GM18511 (cell line): ENCODE results near the gene GBP7.
A peak's percentile ranks its signal among the peaks of the same experiment; 100 is the strongest.
"Not testable (repeated sequence)": the region's sequence is repeated elsewhere in the genome, so short reads cannot be mapped to it uniquely, and the experiment has no call there.

ENCODE experiments used
- ATAC-seq: cut with Tn5 transposase; IDR thresholded peaks from one replicate; pipeline ENCODE4 v1.9.1; 2021; ENCODE audit warnings: mild to moderate bottlenecking, moderate library complexity; ENCODE audit not compliant: unreplicated experiment

GBP7 gene

GRCh38 chr1:89175601-89176256, at the start of gene GBP7:
Gene GBP7, minus strand, starts transcription at chr1:89176003. Its CDS starts 4,068 bp downstream, at chr1:89171935.
- ATAC-seq, result no peak

GRCh38 chr1:89221341-89221740, 45.5 kb upstream of the GBP7 start:
- ATAC-seq, result no peak

GRCh38 chr1:89219851-89220250, 44.0 kb upstream of the GBP7 start:
- ATAC-seq, result not testable (repeated sequence)

GRCh38 chr1:89218941-89219340, 43.1 kb upstream of the GBP7 start:
- ATAC-seq, result not testable (repeated sequence)

GRCh38 chr1:89213347-89213746, 37.5 kb upstream of the GBP7 start:
- no peak for ATAC-seq

- ATAC-seq, result no peak
Measured at GRCh38 chr1:89211035-89211634, 35.3 kb upstream of the GBP7 start.

- no peak for ATAC-seq
Measured at GRCh38 chr1:89206373-89206772, 30.6 kb upstream of the GBP7 start.

- no peak for ATAC-seq
Measured at GRCh38 chr1:89203166-89203565, 27.4 kb upstream of the GBP7 start.

- ATAC-seq, result peak; percentile 88
Measured at GRCh38 chr1:89201106-89201794, 25.4 kb upstream of the GBP7 start.

GRCh38 chr1:89200663-89201062, 24.9 kb upstream of the GBP7 start:
- no peak for ATAC-seq

- ATAC-seq, result no peak
Measured at GRCh38 chr1:89199525-89200031, 23.8 kb upstream of the GBP7 start.

- peak; percentile 45 for ATAC-seq
Measured at GRCh38 chr1:89198491-89199072, 22.8 kb upstream of the GBP7 start, which contains the start of gene GBP4. Gene GBP4, minus strand, starts transcription at chr1:89198942. Its CDS starts 108 bp downstream, at chr1:89198834.

- no peak for ATAC-seq
Measured at GRCh38 chr1:89198081-89198480, 22.3 kb upstream of the GBP7 start.

- no peak for ATAC-seq
Measured at GRCh38 chr1:89195476-89195875, 19.7 kb upstream of the GBP7 start.

- ATAC-seq, result no peak
Measured at GRCh38 chr1:89191314-89191713, 15.5 kb upstream of the GBP7 start.

- ATAC-seq, result no peak
Measured at GRCh38 chr1:89190017-89190416, 14.2 kb upstream of the GBP7 start.

GRCh38 chr1:89179343-89179742, 3.5 kb upstream of the GBP7 start:
- no peak for ATAC-seq

- no peak for ATAC-seq
Measured at GRCh38 chr1:89176971-89177370, 1.2 kb upstream of the GBP7 start.

GRCh38 chr1:89174491-89174890, 1.3 kb downstream of the GBP7 start:
- ATAC-seq, result no peak

GRCh38 chr1:89172468-89173143, 3.2 kb downstream of the GBP7 start:
- ATAC-seq, result no peak

- ATAC-seq, result no peak
Measured at GRCh38 chr1:89171067-89171438, 4.8 kb downstream of the GBP7 start.
